Astrocyte of the hippocampus (primary cell): ENCODE measurements around the gene TRPM3.
A peak's percentile ranks its signal among the peaks of the same experiment; 100 is the strongest.

ENCODE experiments used
- DNase-seq: peaks from one replicate; pipeline ENCODE4 v3.0.0; 2011; ENCODE audit warnings: low read depth, low spot score

TRPM3 gene

DNA sequence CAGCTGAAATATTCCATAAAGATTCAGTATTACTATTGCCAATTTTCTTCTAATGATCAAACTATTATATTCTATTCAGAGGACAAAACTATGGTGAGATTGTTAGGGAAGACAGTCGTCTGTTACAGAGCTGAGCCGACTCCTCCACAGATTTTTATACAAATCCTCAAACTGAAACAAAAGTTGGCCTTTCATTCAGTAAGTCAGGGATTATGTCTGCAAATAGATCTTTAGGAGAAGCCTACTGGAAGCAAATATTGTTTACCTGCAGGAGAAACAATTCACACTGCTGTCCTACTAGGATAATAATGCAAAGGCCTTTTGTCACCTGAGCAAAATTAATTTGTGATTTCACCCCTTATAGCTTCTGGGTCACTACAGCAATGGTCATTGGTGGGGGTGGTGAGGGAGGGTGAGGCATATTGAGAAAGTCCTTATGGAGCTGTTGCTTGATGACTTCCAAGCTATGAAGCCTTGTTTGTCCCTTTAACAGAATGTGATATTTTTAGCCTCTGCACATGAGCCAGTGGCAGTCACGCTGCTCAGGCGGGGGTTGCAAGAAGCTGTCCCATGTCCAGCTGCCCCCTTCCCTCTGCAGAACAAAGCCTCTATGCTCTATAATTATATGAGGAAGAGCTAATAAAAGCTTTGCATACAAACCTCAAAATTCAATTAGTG lies 506.5 kb downstream of the TRPM3 start:
- no peak for DNase-seq

DNA sequence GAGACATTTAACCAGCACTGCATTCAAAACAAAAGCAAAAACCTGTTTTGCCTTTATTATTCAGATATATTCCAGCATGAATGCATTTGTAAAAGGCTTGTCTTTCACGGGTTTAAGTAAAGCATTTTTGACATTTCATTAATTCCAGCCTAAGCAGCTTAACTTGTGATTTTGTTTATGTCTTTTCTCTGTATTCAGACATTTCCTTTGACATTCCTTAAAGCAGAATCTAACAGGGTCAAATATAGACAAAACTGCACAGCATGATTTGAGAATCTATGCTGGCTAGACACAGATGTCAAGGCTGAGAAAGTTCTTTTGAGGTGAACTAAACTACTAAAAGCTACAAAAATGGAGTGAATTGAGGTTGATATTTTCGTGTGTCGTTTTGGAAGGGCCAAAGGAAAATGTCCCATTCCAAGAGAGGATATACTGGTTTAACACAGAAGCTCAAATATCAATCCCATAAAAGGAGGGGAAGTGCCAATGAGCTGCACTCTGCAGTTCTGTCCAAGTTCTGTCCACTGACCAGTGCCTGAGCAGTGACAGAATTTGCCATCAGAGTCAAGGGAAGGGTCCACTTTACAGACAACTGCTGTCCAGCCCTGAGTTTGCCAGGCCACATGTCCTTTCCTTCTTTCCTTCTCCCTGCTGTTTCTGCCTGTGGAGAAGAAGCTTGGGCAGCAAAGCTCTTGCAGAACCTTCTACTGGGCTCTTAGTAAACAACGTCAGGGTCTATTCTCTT lies 508.2 kb downstream of the TRPM3 start:
- DNase-seq = no peak

DNA sequence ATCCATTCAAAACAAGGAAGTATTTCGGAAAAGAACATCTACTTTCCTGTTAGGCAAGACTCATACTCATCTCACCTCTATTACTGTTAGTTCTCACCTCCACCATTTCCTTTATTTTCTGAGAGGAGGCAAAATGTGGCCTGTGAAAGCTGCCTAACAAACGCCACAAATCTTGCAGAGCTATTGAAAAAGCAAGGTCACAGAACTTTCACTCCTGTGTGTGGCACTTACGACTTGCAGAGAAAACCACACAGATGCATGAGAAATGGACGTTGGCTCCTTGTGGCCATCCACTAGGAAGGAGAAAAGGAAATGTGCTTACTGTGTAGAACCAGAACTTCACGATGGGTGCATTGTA lies 511.2 kb downstream of the TRPM3 start:
- no peak for DNase-seq

GRCh38 chr9:70609542-70610286 lies 511.7 kb downstream of the TRPM3 start:
- DNase-seq = peak; percentile 72

- DNase-seq = no peak
These were observed 512.4 kb downstream of the TRPM3 start for GRCh38 chr9:70609011-70609410.

GRCh38 chr9:70607926-70608325 lies 513.5 kb downstream of the TRPM3 start:
- DNase-seq = no peak

GRCh38 chr9:70607329-70607728 lies 514.1 kb downstream of the TRPM3 start:
- DNase-seq = no peak

GRCh38 chr9:70603020-70603411 lies 518.4 kb downstream of the TRPM3 start:
- no peak for DNase-seq

- DNase-seq = peak; percentile 91
These were observed 519.0 kb downstream of the TRPM3 start for GRCh38 chr9:70602321-70603019.

DNA sequence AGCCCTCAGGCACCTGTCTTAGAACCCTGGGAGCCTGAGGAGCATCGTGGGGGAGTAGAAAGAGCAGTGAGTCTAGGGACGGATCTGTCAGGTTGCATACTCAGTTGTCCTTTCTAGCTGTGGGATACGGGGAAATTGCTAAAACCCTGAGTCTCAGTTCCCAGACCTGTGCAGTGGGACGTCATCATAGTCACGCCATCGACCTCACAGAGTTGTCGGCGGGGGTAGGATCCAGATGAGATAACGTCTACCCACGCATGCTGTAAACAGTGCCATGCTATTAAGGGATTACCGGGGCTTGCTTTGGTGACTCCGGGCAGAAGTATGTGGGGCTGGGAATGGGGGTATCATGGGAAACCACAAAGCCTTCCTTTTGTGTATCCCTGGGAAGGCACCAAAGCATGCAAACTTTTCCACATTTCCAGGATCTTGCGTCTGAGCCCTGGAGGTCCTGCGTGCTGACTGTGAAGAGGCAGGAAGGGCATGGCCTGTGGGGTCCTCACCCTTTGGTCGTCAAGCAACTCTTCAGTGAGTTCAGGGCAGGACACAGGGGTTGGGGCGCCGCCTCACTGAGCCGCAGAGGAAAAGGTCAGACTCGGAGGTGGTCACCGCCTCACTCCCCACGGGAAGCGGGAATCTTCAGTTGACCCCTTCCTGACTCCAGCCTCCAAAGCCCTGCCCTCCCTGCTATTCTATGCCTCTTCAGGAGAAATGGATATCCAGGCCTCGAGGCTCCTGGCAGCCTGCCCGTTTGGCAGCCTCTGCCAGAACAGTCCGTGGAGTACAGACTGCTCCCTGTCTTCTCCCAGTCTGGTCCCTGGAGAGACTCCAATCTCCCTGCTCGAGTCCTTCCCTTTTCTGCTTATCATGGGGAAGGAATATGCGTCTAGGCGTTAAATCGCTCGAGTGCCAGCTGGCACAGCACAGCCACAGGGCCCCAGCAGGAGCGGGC lies 520.1 kb downstream of the TRPM3 start:
- peak; percentile 98 for DNase-seq

DNA sequence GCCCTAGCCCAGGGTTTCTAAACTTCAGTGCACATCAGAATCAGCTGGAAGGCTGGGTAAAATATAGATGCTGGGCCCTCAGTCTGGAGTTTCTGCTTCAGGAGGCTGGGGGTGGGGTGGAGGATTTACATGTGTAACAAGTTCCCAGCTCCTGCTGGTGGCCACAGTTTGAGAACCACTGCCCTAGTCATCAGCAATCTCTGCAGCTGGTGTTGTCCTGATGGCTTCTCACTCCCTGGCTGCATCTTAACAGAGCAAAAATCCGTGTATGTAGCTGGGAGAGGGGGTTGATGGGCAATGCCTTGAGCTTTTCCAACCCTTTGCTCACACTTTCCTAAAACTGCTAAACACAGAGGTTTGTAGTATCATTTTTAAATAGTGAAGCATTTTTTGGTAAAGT lies 520.9 kb downstream of the TRPM3 start:
- DNase-seq = peak; percentile 78

- no peak for DNase-seq
These were observed 523.5 kb downstream of the TRPM3 start for GRCh38 chr9:70597886-70598285.

- DNase-seq = no peak
These were observed 526.2 kb downstream of the TRPM3 start for GRCh38 chr9:70595211-70595610.

GRCh38 chr9:70594386-70594944 lies 527.0 kb downstream of the TRPM3 start:
- peak; percentile 48 for DNase-seq

DNA sequence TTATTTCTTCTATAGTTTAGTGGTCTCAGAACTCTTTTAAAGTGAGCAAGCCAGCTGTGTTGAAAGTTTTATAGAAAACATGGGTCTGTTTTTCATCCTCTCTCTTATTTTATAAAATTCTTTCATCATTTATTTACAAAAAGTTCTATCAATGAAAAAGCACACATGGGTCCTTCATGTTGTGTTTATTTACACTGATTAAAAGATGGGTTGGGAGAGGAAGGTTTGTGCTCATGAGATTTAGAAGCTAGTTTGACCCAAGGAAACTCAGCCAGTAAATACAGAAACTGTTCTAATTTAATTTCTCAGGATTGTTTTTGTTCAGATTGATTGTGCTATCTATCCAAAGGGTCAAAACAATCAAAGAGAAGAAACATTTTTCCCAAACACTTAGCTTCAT lies 528.2 kb downstream of the TRPM3 start:
- no peak for DNase-seq

GRCh38 chr9:70590315-70590677 lies 531.1 kb downstream of the TRPM3 start:
- no peak for DNase-seq

DNA sequence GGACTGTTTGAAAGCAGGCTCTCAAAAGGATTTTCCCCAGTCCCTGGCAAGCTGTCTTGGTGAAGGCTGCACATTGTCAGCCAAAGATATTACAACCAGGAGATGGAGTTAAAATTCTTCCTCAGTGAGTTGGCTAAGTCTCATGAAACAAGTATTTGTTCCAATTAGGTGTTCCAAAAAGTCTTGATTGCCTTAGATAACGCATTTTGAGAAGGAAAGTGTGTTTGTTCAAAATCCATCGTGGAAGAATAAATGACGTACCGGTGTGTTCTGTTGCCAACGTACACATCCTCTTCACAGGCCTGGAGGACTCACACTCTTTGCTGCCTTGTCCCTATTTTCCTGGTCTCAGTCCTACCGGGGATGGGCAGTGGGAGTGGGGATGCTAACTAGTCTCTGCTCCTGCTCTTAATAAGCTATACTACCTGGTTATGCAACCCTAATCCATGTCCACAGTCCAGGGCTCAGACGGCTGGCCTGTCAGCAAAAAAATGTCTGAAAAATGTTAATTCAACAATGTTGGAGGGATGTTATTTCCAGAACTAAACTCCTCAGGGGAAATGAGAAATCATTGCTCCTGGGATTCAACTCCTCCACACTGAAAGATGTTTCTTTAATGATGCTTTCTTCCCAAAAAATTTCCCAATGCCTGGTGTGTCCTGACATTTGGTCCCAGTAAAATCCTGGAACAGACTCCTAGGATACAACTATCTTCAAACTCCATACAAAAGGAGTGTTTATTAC lies 531.7 kb downstream of the TRPM3 start:
- DNase-seq = peak; percentile 92

DNA sequence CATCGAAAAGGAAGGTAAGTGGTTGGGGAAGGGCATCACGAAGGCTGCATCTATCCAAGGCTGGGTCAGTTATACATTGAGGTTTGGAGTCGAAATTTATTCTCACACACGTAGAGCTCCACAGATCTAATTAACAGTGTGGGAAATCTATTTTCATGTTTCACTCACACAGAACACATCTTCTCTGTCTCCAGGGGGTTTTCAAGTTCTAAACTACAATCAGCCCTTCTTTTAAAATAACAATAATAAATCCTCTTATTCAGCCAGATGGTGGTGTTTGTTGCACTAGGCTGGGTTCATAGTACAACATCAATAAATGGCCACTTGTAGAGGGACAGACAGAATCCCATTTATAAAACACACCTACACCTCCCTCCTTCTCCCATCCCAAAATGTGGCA lies 532.4 kb downstream of the TRPM3 start:
- no peak for DNase-seq

DNA sequence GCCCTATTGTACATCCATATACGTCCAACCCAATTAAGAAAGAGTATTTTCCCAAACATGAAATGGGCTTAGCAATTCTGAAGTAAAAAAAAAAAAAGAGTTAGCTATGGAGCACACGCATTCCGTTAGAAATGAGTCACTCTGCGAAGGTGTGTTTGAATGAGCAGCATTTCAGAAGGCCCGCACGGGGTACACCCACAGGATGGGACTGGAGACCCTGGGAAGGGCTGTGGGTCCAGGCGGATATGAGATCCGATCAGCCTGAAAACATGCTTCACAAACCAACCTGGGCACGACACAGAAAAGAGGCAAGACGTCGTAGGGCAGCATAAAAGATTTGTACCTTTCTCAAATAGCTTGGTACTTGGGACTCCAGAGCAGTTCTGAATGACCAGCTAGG lies 533.0 kb downstream of the TRPM3 start:
- peak; percentile 71 for DNase-seq

DNA sequence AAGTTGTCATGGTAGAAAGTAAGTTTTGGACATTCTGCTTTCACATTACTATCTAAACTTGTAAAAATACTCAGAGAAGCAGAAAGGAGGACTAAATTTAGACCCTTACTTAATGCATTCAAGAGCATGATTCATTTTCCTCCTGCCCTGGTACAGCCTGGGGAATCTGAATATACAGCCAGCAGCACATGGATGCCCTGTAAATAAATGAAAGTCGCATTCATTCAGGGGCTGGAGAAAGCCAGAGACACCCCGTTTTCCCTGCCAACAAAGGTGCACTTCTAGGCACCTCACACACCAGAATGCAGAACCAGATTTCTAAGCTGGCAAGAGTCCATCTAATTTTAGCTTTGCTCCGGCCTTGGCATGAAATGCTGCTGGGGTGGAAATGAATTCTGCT lies 534.2 kb downstream of the TRPM3 start:
- DNase-seq = peak; percentile 83
